HG03439 (cell line): ENCODE results near the gene PTPRD.
A peak's percentile ranks its signal among the peaks of the same experiment; 100 is the strongest.

ENCODE experiments used
- ATAC-seq: cut with Tn5 transposase; IDR thresholded peaks from one replicate; pipeline ENCODE4 v1.9.1; 2021; ENCODE audit warnings: mild to moderate bottlenecking, moderate library complexity; ENCODE audit not compliant: unreplicated experiment

Gene PTPRD

GRCh38 chr9:10272830-10273229 is 340.0 kb downstream of the PTPRD start:
- no peak for ATAC-seq

- ATAC-seq: peak; percentile 55
Observed at GRCh38 chr9:10268531-10269485, 344.0 kb downstream of the PTPRD start.

- ATAC-seq: no peak
Observed at GRCh38 chr9:10265153-10265631, 347.6 kb downstream of the PTPRD start.

GRCh38 chr9:10260501-10260900 is 352.3 kb downstream of the PTPRD start:
- ATAC-seq: no peak

GRCh38 chr9:10259668-10260067 is 353.1 kb downstream of the PTPRD start:
- ATAC-seq: no peak

- ATAC-seq: no peak
Observed at GRCh38 chr9:10255758-10256157, 357.0 kb downstream of the PTPRD start.

GRCh38 chr9:10254338-10254737 is 358.5 kb downstream of the PTPRD start:
- no peak for ATAC-seq

GRCh38 chr9:10253341-10253740 is 359.5 kb downstream of the PTPRD start:
- ATAC-seq: no peak

GRCh38 chr9:10252174-10252573 is 360.6 kb downstream of the PTPRD start:
- no peak for ATAC-seq

GRCh38 chr9:10251490-10251889 is 361.3 kb downstream of the PTPRD start:
- no peak for ATAC-seq

- ATAC-seq: no peak
Observed at GRCh38 chr9:10250219-10250618, 362.6 kb downstream of the PTPRD start.

GRCh38 chr9:10248890-10249289 is 363.9 kb downstream of the PTPRD start:
- no peak for ATAC-seq

- ATAC-seq: no peak
Observed at GRCh38 chr9:10242255-10242654, 370.5 kb downstream of the PTPRD start.

- no peak for ATAC-seq
Observed at GRCh38 chr9:10238087-10238486, 374.7 kb downstream of the PTPRD start.

- no peak for ATAC-seq
Observed at GRCh38 chr9:10237584-10237983, 375.2 kb downstream of the PTPRD start.

- ATAC-seq: no peak
Observed at GRCh38 chr9:10236161-10236560, 376.6 kb downstream of the PTPRD start.

- ATAC-seq: no peak
Observed at GRCh38 chr9:10235376-10235775, 377.4 kb downstream of the PTPRD start.

GRCh38 chr9:10232352-10232930 is 380.4 kb downstream of the PTPRD start:
- ATAC-seq: no peak

- ATAC-seq: peak; percentile 74
Observed at GRCh38 chr9:10230512-10230911, 382.3 kb downstream of the PTPRD start.

GRCh38 chr9:10228082-10228481 is 384.7 kb downstream of the PTPRD start:
- ATAC-seq: no peak

- ATAC-seq: no peak
Observed at GRCh38 chr9:10226996-10227395, 385.8 kb downstream of the PTPRD start.

GRCh38 chr9:10212702-10213101 is 400.1 kb downstream of the PTPRD start:
- ATAC-seq: no peak
